Upper lobe of left lung (tissue), 6 donors: ENCODE measurements around the gene SND1. TPM values are rescaled to one million over a fixed set of nuclear protein-coding genes. Genes with fewer than 3 reads are reported as not detected.

Experiments
- ATAC-seq, 2 donors: fragments of 200-7000 bp; cut with Tn5 transposase; one replicate each; pipeline ENCODE4 v1.9.1; 2022; ENCODE audit warnings: mild to moderate bottlenecking in 2 of 2, moderate library complexity in 2 of 2; ENCODE audit not compliant: low FRiP score in 2 of 2
- DNase-seq, 2 donors: peaks; one replicate each; pipeline ENCODE4 v3.0.0-alpha.2; 2019 to 2020
- H3K27ac ChIP-seq, 4 donors: fragments of 200-600 bp; sonication (generic); one replicate each; pipeline ENCODE4 v1.5.1; 2016 to 2019
- H3K27me3 ChIP-seq, 4 donors: fragments of 200-600 bp; sonication (generic); one replicate each; pipeline ENCODE4 v1.5.1; 2017 to 2019
- H3K36me3 ChIP-seq, 4 donors: fragments of 200-600 bp; sonication (generic); one replicate each; pipeline ENCODE4 v1.5.1; 2016 to 2019
- H3K4me1 ChIP-seq, 4 donors: fragments of 200-600 bp; sonication (generic); one replicate each; pipeline ENCODE4 v1.5.1; 2018 to 2019
- H3K4me3 ChIP-seq, 4 donors: fragments of 200-600 bp; sonication (generic); one replicate each; pipeline ENCODE4 v1.5.1; 2017 to 2019; ENCODE audit warnings: mild to moderate bottlenecking in 2 of 4, moderate library complexity in 1 of 4
- H3K9me3 ChIP-seq, 4 donors: fragments of 200-600 bp; sonication (generic); one replicate each; pipeline ENCODE4 v1.5.1; 2018 to 2019
- CTCF ChIP-seq, 6 experiments: fragments of 450-650 bp in 4 of 6; fragments of 200-600 bp in 2 of 6; sonication (generic) in 2 of 6; IDR thresholded peaks; one replicate each; pipeline ENCODE4 v1.5.1; 2016 to 2019; ENCODE audit warnings: antibody characterized with exemption in 6 of 6
- EP300 ChIP-seq, 4 donors: sonication (generic); formaldehyde crosslinking; IDR thresholded peaks; one replicate each; pipeline ENCODE4 v1.5.1; 2017; ENCODE audit warnings: antibody characterized with exemption in 4 of 4, control low read depth in 2 of 4
- POLR2A ChIP-seq, 4 donors: fragments of 450-650 bp; IDR thresholded peaks; one replicate each; pipeline ENCODE4 v1.5.1; 2016 to 2017; ENCODE audit warnings: antibody characterized with exemption in 4 of 4, mild to moderate bottlenecking in 2 of 4
- POLR2AphosphoS5 ChIP-seq, 2 donors: sonication (generic); formaldehyde crosslinking; IDR thresholded peaks; one replicate each; pipeline ENCODE4 v1.5.1; 2017; ENCODE audit warnings: antibody characterized with exemption in 2 of 2
- WGBS, 2 donors: methylation state at CpG; one replicate each; pipeline ENCODE4 v1.1.5; 2017 to 2018; 5-methylcytosine and 5-hydroxymethylcytosine counted together
- total RNA-seq, 6 donors: library from RNA; depleted of rRNA in 4 of 6; stranded (reverse); fragments of >200 nt in 4 of 6; gene quantifications; one replicate each; pipeline versions ENCODE4 v1.1.0 to v1.2.1, GENCODE V29; 2016 to 2021
- donor health status: DM: no; HTN: no; CAD: no; lungs with moderate emphysema.
- donor health status: DM: no; HTN: yes; CAD: no; lungs with severe emphysema.

The SND1 gene
- total RNA-seq, 6 donors from 2014 or later, result 107 to 167 (median 121) TPM

- TF ChIP-seq POLR2A (IDR thresholded peaks at IDR 0.05) (no peak), CTCF (IDR thresholded peaks at IDR 0.05) (no peak)
- Histone ChIP-seq H3K27ac (no peak overlapping the region), H3K27me3 (no peaks in the 10 kb centered on the region), H3K9me3 (peaks cover 0 to 7% (median 2%) of the 10 kb centered on the region in 4 donors), H3K4me1 (peaks cover 8 to 25% (median 19%) of the 10 kb centered on the region in 4 donors), H3K4me3 (no peak overlapping the region), H3K36me3 (peaks cover 3 to 22% (median 9%) of the 10 kb centered on the region in 4 donors)
- ATAC-seq (no peak), DNase-seq (no peak)
- WGBS, 2 donors, result 70 to 75% methylated on average over 4 of the region's 4 CpGs
Observed at GRCh38 chr7:127683776-127684681, 32.0 kb downstream of the SND1 start.

- WGBS, 2 donors, result 72 to 83% methylated on average over 1 of the region's 1 CpG
- Histone ChIP-seq H3K9me3 (no peaks in the 10 kb centered on the region), H3K27ac (no peak overlapping the region), H3K36me3 (peaks cover 3 to 45% (median 20%) of the 10 kb centered on the region in 4 donors), H3K4me3 (no peak overlapping the region), H3K4me1 (peaks cover 0 to 15% (median 9%) of the 10 kb centered on the region in 4 donors), H3K27me3 (no peaks in the 10 kb centered on the region)
- TF ChIP-seq POLR2AphosphoS5 (IDR thresholded peaks at IDR 0.05), result no peak
- no peak for TF ChIP-seq CTCF (IDR thresholded peaks at IDR 0.05)
- TF ChIP-seq POLR2A (IDR thresholded peaks at IDR 0.05), result no peak
- TF ChIP-seq EP300 (IDR thresholded peaks at IDR 0.05), result no peak
- DNase-seq (no peak), ATAC-seq (no peak)
Observed at GRCh38 chr7:127689194-127689772, 37.3 kb downstream of the SND1 start.

GRCh38 chr7:127690337-127690736, 38.3 kb downstream of the SND1 start:
- WGBS, 2 donors, result 89 to 90% methylated on average over 3 of the region's 3 CpGs
- no peaks in the 10 kb centered on the region for H3K27me3 ChIP-seq
- no peak for ATAC-seq
- H3K27ac ChIP-seq, result no peak overlapping the region
- H3K36me3 ChIP-seq, result peaks cover 3 to 55% (median 27%) of the 10 kb centered on the region in 4 donors
- no peak for DNase-seq
- H3K4me1 ChIP-seq, result peaks cover 0 to 4% (median 2%) of the 10 kb centered on the region in 4 donors
- H3K9me3 ChIP-seq, result no peaks in the 10 kb centered on the region
- TF ChIP-seq CTCF (IDR thresholded peaks at IDR 0.05) (no peak), EP300 (IDR thresholded peaks at IDR 0.05) (no peak), POLR2AphosphoS5 (IDR thresholded peaks at IDR 0.05) (no peak), POLR2A (IDR thresholded peaks at IDR 0.05) (no peak)
- H3K4me3 ChIP-seq, result no peak overlapping the region

- Histone ChIP-seq H3K27me3 (no peaks in the 10 kb centered on the region), H3K9me3 (no peaks in the 10 kb centered on the region), H3K27ac (no peak overlapping the region), H3K4me3 (no peak overlapping the region), H3K36me3 (peaks cover 3 to 60% (median 31%) of the 10 kb centered on the region in 4 donors), H3K4me1 (no peaks in the 10 kb centered on the region)
- no peak for TF ChIP-seq POLR2A (IDR thresholded peaks at IDR 0.05)
- TF ChIP-seq POLR2AphosphoS5 (IDR thresholded peaks at IDR 0.05), result no peak
- TF ChIP-seq EP300 (IDR thresholded peaks at IDR 0.05), result no peak
- no peak for TF ChIP-seq CTCF (IDR thresholded peaks at IDR 0.05)
- ATAC-seq, result no peak
- 88 to 100% methylated on average over 3 of the region's 3 CpGs for WGBS, 2 donors
- DNase-seq, result no peak
Observed at GRCh38 chr7:127690806-127691205, 38.8 kb downstream of the SND1 start.
